ENCODE measurements around the gene SCARF2. TPM values are rescaled to one million over a fixed set of nuclear protein-coding genes. Genes with fewer than 3 reads are reported as not detected.
"Not testable (repeated sequence)": the region's sequence is repeated elsewhere in the genome, so short reads cannot be mapped to it uniquely, and the experiment has no call there.

Gene SCARF2
- polyA plus RNA-seq, 2 of the 4 experiments (the other 2 are of a cell fraction), result 0.35 to 0.66 TPM

DNA sequence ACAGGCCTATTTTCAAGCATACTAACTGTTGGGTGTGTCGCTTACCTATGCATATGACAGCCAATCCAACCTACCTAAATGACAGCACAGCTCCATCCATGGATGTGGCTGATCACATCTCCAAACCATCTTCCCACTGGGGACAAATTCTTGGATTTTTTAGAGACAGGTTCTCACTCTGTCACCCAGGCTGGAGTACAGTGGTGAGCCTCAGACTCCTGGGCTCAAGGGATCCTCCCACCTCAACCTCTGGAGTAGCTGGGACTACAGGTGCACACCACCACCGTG lies 18.0 kb downstream of the SCARF2 start:
- ChIA-PET CTCF (interaction anchor here (1.5 to 3.4 kb wide), 5 partner anchors 12 to 113 kb away, joined by 4 to 55 read pairs (median 8); no protein-coding TSS in a partner anchor), POLR2A (no interaction called here)
- Histone ChIP-seq H3K27ac (no peak overlapping the region), H3K4me2 (no peak overlapping the region), H3K9me3 (no peaks in the 10 kb centered on the region), H3K4me1 (no peaks in the 10 kb centered on the region), H3K4me3 (no peak overlapping the region)
- FAIRE-seq (no peak), ATAC-seq (no peak), DNase-seq (ENCODE audit: low read depth in 1 of 2, low spot score in 1 of 2) (no peak)
- TF ChIP-seq CBX8 (IDR thresholded peaks at IDR 0.05) (no peak), NFE2L2 (conservative IDR thresholded peaks at IDR 0.05; ENCODE audit: low read length) (no peak), HDAC2 (IDR thresholded peaks at IDR 0.05) (no peak), KDM1A (IDR thresholded peaks at IDR 0.05; ENCODE audit: low read depth) (no peak), SMC3 (IDR thresholded peaks at IDR 0.05) (no peak)
- 82% methylated on average over 2 of the region's 2 CpGs for WGBS (ENCODE audit: missing lambda C conversion rate)

DNA sequence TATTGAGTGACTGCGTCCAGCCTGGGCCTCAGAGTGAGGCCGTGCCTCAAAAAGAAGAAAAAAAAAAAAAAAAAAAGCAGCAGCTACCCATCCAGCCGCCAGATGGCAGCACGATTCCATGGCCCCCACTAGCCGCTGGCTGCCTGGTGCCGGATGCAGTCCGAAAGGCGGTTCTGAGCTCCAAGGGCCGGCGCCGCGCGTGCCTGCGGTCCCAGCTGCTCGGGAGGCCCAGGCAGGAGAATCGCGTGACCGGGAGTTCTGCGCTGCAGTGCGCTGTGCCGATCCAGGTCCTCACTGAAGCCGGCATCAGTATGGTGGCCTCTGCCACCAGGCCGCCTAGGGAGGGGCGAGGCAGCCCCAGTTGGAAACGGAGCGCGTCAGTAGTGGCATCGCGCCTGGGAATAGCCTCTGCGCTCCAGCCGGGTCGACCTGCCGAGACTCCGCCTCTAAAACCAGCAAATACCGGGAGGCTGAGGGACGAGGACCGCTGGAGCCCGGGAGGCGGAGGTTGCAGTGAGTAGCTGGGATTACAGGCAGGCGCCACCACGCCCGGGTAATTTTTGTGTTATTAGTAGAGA lies 19.3 kb downstream of the SCARF2 start:
- peak; percentile 52 to 78 for DNase-seq (ENCODE audit: low read depth in 1 of 2, low spot score in 1 of 2)
- POLR2A ChIA-PET, result interaction anchor here (0.6 to 1.2 kb wide), 4 partner anchors 11 to 261 kb away, joined by 3 to 5 read pairs (median 4); no protein-coding TSS in a partner anchor
- WGBS (ENCODE audit: missing lambda C conversion rate), result 11% methylated on average over 20 of the region's 42 CpGs
- Histone ChIP-seq H3K4me2 (peak overlapping the region; percentile 92), H3K9me3 (no peaks in the 10 kb centered on the region), H3K27ac (peak overlapping the region; percentile 63 to 79), H3K4me1 (no peaks in the 10 kb centered on the region), H3K4me3 (peak overlapping the region; percentile 46)
- peak; percentile 93 to 94 for ATAC-seq
- CTCF ChIA-PET, result interaction anchor here (0.6 to 3.4 kb wide), 39 partner anchors 9 to 354 kb away, joined by 3 to 55 read pairs (median 4); partner anchors contain the start of gene ZNF74
- no peak for FAIRE-seq
- TF ChIP-seq, protein P1, sequence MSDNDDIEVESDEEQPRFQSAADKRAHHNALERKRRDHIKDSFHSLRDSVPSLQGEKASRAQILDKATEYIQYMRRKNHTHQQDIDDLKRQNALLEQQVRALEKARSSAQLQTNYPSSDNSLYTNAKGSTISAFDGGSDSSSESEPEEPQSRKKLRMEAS (IDR thresholded peaks at IDR 0.05), result peak; percentile 70
- TF ChIP-seq, protein P2, sequence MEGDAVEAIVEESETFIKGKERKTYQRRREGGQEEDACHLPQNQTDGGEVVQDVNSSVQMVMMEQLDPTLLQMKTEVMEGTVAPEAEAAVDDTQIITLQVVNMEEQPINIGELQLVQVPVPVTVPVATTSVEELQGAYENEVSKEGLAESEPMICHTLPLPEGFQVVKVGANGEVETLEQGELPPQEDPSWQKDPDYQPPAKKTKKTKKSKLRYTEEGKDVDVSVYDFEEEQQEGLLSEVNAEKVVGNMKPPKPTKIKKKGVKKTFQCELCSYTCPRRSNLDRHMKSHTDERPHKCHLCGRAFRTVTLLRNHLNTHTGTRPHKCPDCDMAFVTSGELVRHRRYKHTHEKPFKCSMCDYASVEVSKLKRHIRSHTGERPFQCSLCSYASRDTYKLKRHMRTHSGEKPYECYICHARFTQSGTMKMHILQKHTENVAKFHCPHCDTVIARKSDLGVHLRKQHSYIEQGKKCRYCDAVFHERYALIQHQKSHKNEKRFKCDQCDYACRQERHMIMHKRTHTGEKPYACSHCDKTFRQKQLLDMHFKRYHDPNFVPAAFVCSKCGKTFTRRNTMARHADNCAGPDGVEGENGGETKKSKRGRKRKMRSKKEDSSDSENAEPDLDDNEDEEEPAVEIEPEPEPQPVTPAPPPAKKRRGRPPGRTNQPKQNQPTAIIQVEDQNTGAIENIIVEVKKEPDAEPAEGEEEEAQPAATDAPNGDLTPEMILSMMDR (IDR thresholded peaks at IDR 0.05), result peak; percentile 82
- TF ChIP-seq MAZ (IDR thresholded peaks at IDR 0.05; ENCODE audit: borderline replicate concordance, low read depth, low read length) (no peak), ZC3H11A (IDR thresholded peaks at IDR 0.05) (no peak), PHF8 (IDR thresholded peaks at IDR 0.05; ENCODE audit: borderline replicate concordance, low read depth) (no peak), NPAS2 (CRISPR knock-in tag; IDR thresholded peaks at IDR 0.05; ENCODE audit: borderline replicate concordance) (no peak), SREBF2 (IDR thresholded peaks at IDR 0.05) (no peak), RAD21 (conservative IDR thresholded peaks at IDR 0.05 in 1 of 2, IDR thresholded peaks at IDR 0.05 in 1 of 2) (peak; percentile 83), HOXA7 (CRISPR knock-in tag; IDR thresholded peaks at IDR 0.05) (no peak), POLR2AphosphoS2 (conservative IDR thresholded peaks at IDR 0.05; ENCODE audit: low read length) (no peak), BHLHE40 (IDR thresholded peaks at IDR 0.05; ENCODE audit: low read depth, low read length) (no peak), ZSCAN20 (CRISPR knock-in tag; IDR thresholded peaks at IDR 0.05) (no peak), ZNF302 (CRISPR knock-in tag; IDR thresholded peaks at IDR 0.05) (no peak), NR3C1 (IDR thresholded peaks at IDR 0.05) (no peak), SMC3 (IDR thresholded peaks at IDR 0.05) (peak; percentile 79), ESRRA (IDR thresholded peaks at IDR 0.05; ENCODE audit: borderline replicate concordance, low read length) (no peak)
- TF ChIP-seq, protein P3, sequence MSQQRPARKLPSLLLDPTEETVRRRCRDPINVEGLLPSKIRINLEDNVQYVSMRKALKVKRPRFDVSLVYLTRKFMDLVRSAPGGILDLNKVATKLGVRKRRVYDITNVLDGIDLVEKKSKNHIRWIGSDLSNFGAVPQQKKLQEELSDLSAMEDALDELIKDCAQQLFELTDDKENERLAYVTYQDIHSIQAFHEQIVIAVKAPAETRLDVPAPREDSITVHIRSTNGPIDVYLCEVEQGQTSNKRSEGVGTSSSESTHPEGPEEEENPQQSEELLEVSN (IDR thresholded peaks at IDR 0.05; ENCODE audit: borderline replicate concordance, low read depth), result peak; percentile 35; the same call in 1 of the 2 replicates
- TF ChIP-seq, protein P4, sequence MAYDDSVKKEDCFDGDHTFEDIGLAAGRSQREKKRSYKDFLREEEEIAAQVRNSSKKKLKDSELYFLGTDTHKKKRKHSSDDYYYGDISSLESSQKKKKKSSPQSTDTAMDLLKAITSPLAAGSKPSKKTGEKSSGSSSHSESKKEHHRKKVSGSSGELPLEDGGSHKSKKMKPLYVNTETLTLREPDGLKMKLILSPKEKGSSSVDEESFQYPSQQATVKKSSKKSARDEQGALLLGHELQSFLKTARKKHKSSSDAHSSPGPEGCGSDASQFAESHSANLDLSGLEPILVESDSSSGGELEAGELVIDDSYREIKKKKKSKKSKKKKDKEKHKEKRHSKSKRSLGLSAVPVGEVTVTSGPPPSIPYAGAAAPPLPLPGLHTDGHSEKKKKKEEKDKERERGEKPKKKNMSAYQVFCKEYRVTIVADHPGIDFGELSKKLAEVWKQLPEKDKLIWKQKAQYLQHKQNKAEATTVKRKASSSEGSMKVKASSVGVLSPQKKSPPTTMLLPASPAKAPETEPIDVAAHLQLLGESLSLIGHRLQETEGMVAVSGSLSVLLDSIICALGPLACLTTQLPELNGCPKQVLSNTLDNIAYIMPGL (CRISPR knock-in tag; IDR thresholded peaks at IDR 0.05; ENCODE audit: borderline replicate concordance), result no peak
- TF ChIP-seq, protein P5, sequence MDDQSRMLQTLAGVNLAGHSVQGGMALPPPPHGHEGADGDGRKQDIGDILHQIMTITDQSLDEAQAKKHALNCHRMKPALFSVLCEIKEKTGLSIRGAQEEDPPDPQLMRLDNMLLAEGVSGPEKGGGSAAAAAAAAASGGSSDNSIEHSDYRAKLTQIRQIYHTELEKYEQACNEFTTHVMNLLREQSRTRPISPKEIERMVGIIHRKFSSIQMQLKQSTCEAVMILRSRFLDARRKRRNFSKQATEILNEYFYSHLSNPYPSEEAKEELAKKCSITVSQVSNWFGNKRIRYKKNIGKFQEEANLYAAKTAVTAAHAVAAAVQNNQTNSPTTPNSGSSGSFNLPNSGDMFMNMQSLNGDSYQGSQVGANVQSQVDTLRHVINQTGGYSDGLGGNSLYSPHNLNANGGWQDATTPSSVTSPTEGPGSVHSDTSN (IDR thresholded peaks at IDR 0.05), result no peak

DNA sequence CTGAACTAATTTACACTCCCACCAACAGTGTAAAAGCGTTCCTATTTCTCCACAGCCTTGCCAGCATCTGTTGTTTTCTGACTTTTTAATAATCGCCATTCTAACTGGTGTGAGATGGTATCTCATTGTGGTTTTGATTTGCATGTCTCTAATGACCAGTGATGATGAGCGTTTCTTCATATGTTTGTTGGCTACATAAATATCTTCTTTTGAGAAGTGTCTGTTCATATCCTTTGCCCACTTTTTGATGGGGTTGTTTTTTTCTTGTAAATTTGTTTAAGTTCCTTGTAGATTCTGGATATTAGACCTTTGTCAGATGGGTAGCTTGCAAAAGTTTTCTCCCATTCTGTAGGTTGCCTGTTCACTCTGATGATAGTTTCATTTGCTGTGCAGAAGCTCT lies 21.9 kb downstream of the SCARF2 start:
- CTCF ChIA-PET; ATAC-seq; H3K27ac ChIP-seq; DNase-seq (ENCODE audit: low read depth in 1 of 2, low spot score in 1 of 2); H3K4me1 ChIP-seq; POLR2A ChIA-PET; FAIRE-seq; H3K4me3 ChIP-seq; H3K9me3 ChIP-seq; H3K4me2 ChIP-seq: not testable (repeated sequence)
- WGBS (ENCODE audit: missing lambda C conversion rate), result 31% methylated on average over 3 of the region's 3 CpGs

DNA sequence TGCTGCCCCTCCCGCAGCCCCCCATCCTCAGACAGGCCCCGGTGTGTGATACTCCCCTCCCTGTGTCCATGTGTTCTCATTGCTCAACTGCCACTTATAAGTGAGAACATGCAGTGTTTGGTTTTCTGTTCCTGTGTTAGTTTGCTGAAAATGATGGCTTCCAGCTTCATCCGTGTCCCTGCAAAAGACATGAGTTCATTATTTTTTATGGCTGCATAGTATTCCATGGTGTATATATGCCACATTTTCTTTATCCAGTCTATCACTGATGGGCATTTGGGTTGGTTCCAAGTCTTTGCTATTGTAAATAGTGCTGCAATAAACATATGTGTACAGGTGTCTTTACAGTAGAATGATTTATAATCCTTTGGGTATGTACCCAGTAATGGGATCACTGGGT lies 22.4 kb downstream of the SCARF2 start:
- H3K4me3 ChIP-seq; H3K27ac ChIP-seq; CTCF ChIA-PET; H3K4me1 ChIP-seq; POLR2A ChIA-PET; FAIRE-seq; H3K4me2 ChIP-seq; ATAC-seq; H3K9me3 ChIP-seq; DNase-seq (ENCODE audit: low read depth in 1 of 2, low spot score in 1 of 2): not testable (repeated sequence)
- 11% methylated on average over 3 of the region's 3 CpGs for WGBS (ENCODE audit: missing lambda C conversion rate)
